SK-N-SH treated with all-trans-retinoic acid at 6 μM for 48 hours (cell line): Measurements from ENCODE around the gene NMUR1.

Experiments
- CREB5 ChIP-seq: fragments of 250-450 bp; sonication (Bioruptor Pico); IDR thresholded peaks from 2 replicates; pipeline ENCODE4 v1.5.1; 2020; ENCODE audit warnings: low read depth, mild to moderate bottlenecking, moderate library complexity
- OSR1 ChIP-seq: fragments of 250-450 bp; sonication (Bioruptor Pico); IDR thresholded peaks from 2 replicates; pipeline ENCODE4 v1.8.0; 2022; ENCODE audit warnings: moderate library complexity, mild to moderate bottlenecking, inconsistent platforms
- PATZ1 ChIP-seq: fragments of 250-450 bp; sonication (Bioruptor Pico); IDR thresholded peaks from 2 replicates; pipeline ENCODE4 v1.8.0; 2020; ENCODE audit warnings: mild to moderate bottlenecking, moderate library complexity, borderline replicate concordance
- PPARA ChIP-seq: fragments of 250-450 bp; sonication (Bioruptor Pico); IDR thresholded peaks from 2 replicates; pipeline ENCODE4 v1.5.0; 2020; ENCODE audit warnings: mild to moderate bottlenecking, borderline replicate concordance
- RARB ChIP-seq: fragments of 250-450 bp; sonication (Bioruptor Pico); IDR thresholded peaks from 2 replicates; pipeline ENCODE4 v1.8.0; 2021; ENCODE audit warnings: mild to moderate bottlenecking, moderate library complexity
- SNAI2 ChIP-seq: fragments of 250-450 bp; sonication (Bioruptor Pico); IDR thresholded peaks from 2 replicates; pipeline ENCODE4 v1.5.0; 2020; ENCODE audit warnings: mild to moderate bottlenecking, moderate library complexity
- ZFP3 ChIP-seq: fragments of 250-450 bp; sonication (Bioruptor Pico); IDR thresholded peaks from 2 replicates; pipeline ENCODE4 v1.5.0; 2020; ENCODE audit warnings: mild to moderate bottlenecking, moderate library complexity
- ZFP30 ChIP-seq: fragments of 450-650 bp; formaldehyde crosslinking; IDR thresholded peaks from 2 replicates; pipeline ENCODE4 v1.5.0; 2022; ENCODE audit warnings: mild to moderate bottlenecking, moderate library complexity
- TF ChIP-seq, protein P1 (sequence below): fragments of 250-450 bp; sonication (Bioruptor Pico); IDR thresholded peaks from 2 replicates; pipeline ENCODE4 v1.8.0; 2021; ENCODE audit warnings: low read depth, mild to moderate bottlenecking, moderate library complexity, borderline replicate concordance

DNA sequence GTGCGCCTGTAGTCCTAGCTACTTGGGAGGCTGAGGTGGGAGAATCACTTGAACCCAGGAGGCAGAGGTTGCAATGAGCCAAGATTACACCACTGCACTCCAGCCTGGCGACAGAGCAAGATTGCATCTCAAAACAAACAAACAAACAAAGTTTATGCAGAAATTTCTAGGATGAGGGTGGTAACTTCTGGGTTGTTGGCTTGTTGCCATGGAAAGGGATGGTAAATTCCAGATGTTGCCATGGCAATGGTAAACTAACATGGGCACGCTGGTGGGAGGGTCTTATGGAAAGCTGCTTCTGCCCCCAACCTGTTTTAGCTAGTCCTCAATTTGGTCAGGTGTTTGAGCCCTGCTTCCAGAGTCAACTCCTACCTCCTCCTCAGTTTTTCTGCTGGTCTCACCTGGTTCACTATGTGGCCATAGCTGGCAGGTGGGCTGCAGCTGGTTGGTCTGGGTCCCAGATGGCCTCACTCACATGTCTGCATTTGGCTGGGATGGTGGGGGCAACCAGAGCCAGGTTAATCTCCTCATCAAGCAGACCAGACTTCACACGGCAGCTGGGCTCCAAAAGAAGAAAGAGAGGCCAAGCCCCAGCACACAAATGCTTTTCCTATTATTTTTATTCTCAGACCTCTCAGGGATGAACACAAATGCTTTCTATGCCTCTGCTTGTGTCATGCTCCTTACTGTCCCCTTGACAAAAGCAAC lies 35.8 kb upstream of the NMUR1 start:
- TF ChIP-seq SNAI2 (CRISPR knock-in tag) (no peak), ZFP3 (no peak), CREB5 (CRISPR knock-in tag) (no peak), PATZ1 (no peak), ZFP30 (CRISPR knock-in tag) (no peak), RARB (CRISPR knock-in tag) (no peak), OSR1 (CRISPR knock-in tag) (no peak), PPARA (CRISPR knock-in tag) (no peak)
- TF ChIP-seq, protein P1, sequence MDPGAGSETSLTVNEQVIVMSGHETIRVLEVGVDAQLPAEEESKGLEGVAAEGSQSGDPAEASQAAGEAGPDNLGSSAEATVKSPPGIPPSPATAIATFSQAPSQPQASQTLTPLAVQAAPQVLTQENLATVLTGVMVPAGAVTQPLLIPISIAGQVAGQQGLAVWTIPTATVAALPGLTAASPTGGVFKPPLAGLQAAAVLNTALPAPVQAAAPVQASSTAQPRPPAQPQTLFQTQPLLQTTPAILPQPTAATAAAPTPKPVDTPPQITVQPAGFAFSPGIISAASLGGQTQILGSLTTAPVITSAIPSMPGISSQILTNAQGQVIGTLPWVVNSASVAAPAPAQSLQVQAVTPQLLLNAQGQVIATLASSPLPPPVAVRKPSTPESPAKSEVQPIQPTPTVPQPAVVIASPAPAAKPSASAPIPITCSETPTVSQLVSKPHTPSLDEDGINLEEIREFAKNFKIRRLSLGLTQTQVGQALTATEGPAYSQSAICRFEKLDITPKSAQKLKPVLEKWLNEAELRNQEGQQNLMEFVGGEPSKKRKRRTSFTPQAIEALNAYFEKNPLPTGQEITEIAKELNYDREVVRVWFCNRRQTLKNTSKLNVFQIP = no peak
